ENCODE data around the gene TUFM. TPM values are rescaled to one million over a fixed set of nuclear protein-coding genes. Genes with fewer than 3 reads are reported as not detected.
"Not testable (repeated sequence)": the region's sequence is repeated elsewhere in the genome, so short reads cannot be mapped to it uniquely, and the experiment has no call there.

Gene TUFM
- 92.5 TPM for total RNA-seq

GRCh38 chr16:28846080-28846932 lies at the start of gene TUFM:
TUFM (minus strand) TSS chr16:28846348; CDS start chr16:28846269, 79 bp downstream.
- peaks cover 30 to 31% of the 10 kb centered on the region in 2 donors for H3K36me3 ChIP-seq
- intact Hi-C loops (cut with DNase I), result loop anchor here (1.0 to 10.0 kb wide), 6 partner anchors 17 to 292 kb away; partner anchors contain the start of genes NFATC2IP, RABEP2, SGF29 and SH2B1
- H3K27ac ChIP-seq, result peak within 1 kb of the TSS; percentile 89 to 94

GRCh38 chr16:28895609-28896008 lies 49.5 kb upstream of the TUFM start:
- Histone ChIP-seq H3K27ac (no peak overlapping the region), H3K9me3 (no peaks in the 10 kb centered on the region), H3K4me3 (no peak overlapping the region), H3K27me3 (no peaks in the 10 kb centered on the region), H3K4me1 (no peaks in the 10 kb centered on the region), H3K36me3 (no peaks in the 10 kb centered on the region)
- intact Hi-C loops (cut with DNase I), result no loop called here
- TF ChIP-seq CTCF (IDR thresholded peaks at IDR 0.05), result no peak
- no peak for DNase-seq (ENCODE audit: low spot score in 2 of 2)

More at GRCh38 chr16:28846080-28846932, at the start of gene TUFM:
- peaks cover 13 to 19% of the 10 kb centered on the region in 2 donors for H3K4me1 ChIP-seq
- H3K4me3 ChIP-seq, result peak within 1 kb of the TSS; percentile 75 to 99
- peak; percentile 49 to 93 (median 77) for TF ChIP-seq CTCF (IDR thresholded peaks at IDR 0.05)
- H3K9me3 ChIP-seq, result no peaks in the 10 kb centered on the region
- DNase-seq (ENCODE audit: low spot score in 2 of 2), result peak; percentile 95 to 99
- no peaks in the 10 kb centered on the region for H3K27me3 ChIP-seq

GRCh38 chr16:28893291-28893690 lies 47.1 kb upstream of the TUFM start:
- Histone ChIP-seq H3K4me1 (no peaks in the 10 kb centered on the region), H3K9me3 (no peaks in the 10 kb centered on the region), H3K36me3 (no peaks in the 10 kb centered on the region), H3K27ac (no peak overlapping the region), H3K4me3 (no peak overlapping the region), H3K27me3 (no peaks in the 10 kb centered on the region)
- intact Hi-C loops (cut with DNase I), result no loop called here
- DNase-seq (ENCODE audit: low spot score in 2 of 2), result no peak
- no peak for TF ChIP-seq CTCF (IDR thresholded peaks at IDR 0.05)

- TF ChIP-seq CTCF (IDR thresholded peaks at IDR 0.05), result no peak
- intact Hi-C loops (cut with DNase I), result no loop called here
- Histone ChIP-seq H3K4me3 (no peak overlapping the region), H3K27ac (no peak overlapping the region), H3K36me3 (no peaks in the 10 kb centered on the region), H3K27me3 (no peaks in the 10 kb centered on the region), H3K4me1 (no peaks in the 10 kb centered on the region), H3K9me3 (no peaks in the 10 kb centered on the region)
- no peak for DNase-seq (ENCODE audit: low spot score in 2 of 2)
These were observed 46.1 kb upstream of the TUFM start for GRCh38 chr16:28891964-28892890.

GRCh38 chr16:28890355-28890754 lies 44.2 kb upstream of the TUFM start:
- H3K4me1 ChIP-seq; H3K4me3 ChIP-seq; H3K36me3 ChIP-seq; H3K9me3 ChIP-seq; DNase-seq (ENCODE audit: low spot score in 2 of 2); intact Hi-C loops (cut with DNase I); H3K27ac ChIP-seq; H3K27me3 ChIP-seq: not testable (repeated sequence)

All from ascending aorta (tissue), 2 donors.